ENCODE results near the gene EPB41L3. TPM values are rescaled to one million over a fixed set of nuclear protein-coding genes. Genes with fewer than 3 reads are reported as not detected.

The EPB41L3 gene
- total and polyA plus RNA-seq, 10 of the 15 experiments (the other 5 are each of a cell fraction or from before 2014, with no cell fraction given), result 0.11 to 0.69 (median 0.23) TPM; not detected in 6

DNA sequence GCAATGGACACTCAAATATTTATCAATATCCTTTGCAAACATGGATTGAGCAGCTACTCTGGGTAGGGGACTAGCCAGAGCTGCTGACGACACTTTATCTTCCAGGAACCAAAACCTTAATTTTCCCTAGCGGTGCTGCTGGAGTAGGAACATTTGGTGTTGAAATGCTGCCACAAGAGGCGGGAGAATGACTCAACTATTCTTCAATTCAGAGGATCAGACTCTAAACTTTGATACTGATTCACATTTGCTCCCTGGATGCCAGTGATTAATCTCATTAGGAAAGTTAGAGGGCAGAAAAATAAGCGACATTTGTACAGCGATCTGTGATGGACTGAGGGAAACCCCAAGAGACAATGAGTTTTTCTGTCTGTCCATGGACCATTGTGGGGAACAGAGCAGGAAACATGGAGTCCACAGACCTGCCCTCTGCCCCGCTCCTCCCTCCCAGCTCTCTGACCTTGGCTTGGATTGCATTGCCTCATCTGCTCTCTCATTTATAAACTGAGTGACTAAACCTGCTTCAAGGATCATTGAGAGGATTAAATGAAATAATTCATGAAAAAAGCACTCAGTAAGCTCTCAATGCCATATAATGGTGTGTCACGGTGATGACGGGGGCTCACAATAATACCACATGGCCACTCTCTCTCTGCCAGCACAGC, 12.6 kb upstream of the EPB41L3 start:
- SMC1A ChIA-PET (ENCODE audit: uncharacterized antibody, unreplicated experiment), result interaction anchor here (0.6 kb wide), 1 partner anchor 30 kb away, joined by 3 read pairs; no protein-coding TSS in a partner anchor
- in situ Hi-C loops (cut with MboI), result no loop called here
- CTCF ChIA-PET, result no interaction called here
- TF ChIP-seq, protein P1, sequence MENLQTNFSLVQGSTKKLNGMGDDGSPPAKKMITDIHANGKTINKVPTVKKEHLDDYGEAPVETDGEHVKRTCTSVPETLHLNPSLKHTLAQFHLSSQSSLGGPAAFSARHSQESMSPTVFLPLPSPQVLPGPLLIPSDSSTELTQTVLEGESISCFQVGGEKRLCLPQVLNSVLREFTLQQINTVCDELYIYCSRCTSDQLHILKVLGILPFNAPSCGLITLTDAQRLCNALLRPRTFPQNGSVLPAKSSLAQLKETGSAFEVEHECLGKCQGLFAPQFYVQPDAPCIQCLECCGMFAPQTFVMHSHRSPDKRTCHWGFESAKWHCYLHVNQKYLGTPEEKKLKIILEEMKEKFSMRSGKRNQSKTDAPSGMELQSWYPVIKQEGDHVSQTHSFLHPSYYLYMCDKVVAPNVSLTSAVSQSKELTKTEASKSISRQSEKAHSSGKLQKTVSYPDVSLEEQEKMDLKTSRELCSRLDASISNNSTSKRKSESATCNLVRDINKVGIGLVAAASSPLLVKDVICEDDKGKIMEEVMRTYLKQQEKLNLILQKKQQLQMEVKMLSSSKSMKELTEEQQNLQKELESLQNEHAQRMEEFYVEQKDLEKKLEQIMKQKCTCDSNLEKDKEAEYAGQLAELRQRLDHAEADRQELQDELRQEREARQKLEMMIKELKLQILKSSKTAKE (IDR thresholded peaks at IDR 0.05; ENCODE audit: low read depth, poor library complexity, severe bottlenecking), result no peak
- no peak for TF ChIP-seq CBX3 (IDR thresholded peaks at IDR 0.05; ENCODE audit: borderline replicate concordance, low read depth)
- no peak for TF ChIP-seq KAT2A (conservative IDR thresholded peaks at IDR 0.05; ENCODE audit: control insufficient read depth, low read depth, low read length)
- TF ChIP-seq RELB (IDR thresholded peaks at IDR 0.05; ENCODE audit: low read depth), result no peak
- TF ChIP-seq, protein P2, sequence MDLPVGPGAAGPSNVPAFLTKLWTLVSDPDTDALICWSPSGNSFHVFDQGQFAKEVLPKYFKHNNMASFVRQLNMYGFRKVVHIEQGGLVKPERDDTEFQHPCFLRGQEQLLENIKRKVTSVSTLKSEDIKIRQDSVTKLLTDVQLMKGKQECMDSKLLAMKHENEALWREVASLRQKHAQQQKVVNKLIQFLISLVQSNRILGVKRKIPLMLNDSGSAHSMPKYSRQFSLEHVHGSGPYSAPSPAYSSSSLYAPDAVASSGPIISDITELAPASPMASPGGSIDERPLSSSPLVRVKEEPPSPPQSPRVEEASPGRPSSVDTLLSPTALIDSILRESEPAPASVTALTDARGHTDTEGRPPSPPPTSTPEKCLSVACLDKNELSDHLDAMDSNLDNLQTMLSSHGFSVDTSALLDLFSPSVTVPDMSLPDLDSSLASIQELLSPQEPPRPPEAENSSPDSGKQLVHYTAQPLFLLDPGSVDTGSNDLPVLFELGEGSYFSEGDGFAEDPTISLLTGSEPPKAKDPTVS (IDR thresholded peaks at IDR 0.05; ENCODE audit: low read depth, low read length), result no peak
- no peak for TF ChIP-seq ZNF622 (IDR thresholded peaks at IDR 0.05)
- TF ChIP-seq YBX1 (IDR thresholded peaks at IDR 0.05), result no peak
- TF ChIP-seq, protein P3, sequence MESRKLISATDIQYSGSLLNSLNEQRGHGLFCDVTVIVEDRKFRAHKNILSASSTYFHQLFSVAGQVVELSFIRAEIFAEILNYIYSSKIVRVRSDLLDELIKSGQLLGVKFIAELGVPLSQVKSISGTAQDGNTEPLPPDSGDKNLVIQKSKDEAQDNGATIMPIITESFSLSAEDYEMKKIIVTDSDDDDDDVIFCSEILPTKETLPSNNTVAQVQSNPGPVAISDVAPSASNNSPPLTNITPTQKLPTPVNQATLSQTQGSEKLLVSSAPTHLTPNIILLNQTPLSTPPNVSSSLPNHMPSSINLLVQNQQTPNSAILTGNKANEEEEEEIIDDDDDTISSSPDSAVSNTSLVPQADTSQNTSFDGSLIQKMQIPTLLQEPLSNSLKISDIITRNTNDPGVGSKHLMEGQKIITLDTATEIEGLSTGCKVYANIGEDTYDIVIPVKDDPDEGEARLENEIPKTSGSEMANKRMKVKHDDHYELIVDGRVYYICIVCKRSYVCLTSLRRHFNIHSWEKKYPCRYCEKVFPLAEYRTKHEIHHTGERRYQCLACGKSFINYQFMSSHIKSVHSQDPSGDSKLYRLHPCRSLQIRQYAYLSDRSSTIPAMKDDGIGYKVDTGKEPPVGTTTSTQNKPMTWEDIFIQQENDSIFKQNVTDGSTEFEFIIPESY (IDR thresholded peaks at IDR 0.05), result no peak
- TF ChIP-seq NFYA (IDR thresholded peaks at IDR 0.05; ENCODE audit: borderline replicate concordance, low read depth, low read length), result no peak
- TF ChIP-seq, protein P4, sequence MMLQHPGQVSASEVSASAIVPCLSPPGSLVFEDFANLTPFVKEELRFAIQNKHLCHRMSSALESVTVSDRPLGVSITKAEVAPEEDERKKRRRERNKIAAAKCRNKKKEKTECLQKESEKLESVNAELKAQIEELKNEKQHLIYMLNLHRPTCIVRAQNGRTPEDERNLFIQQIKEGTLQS (IDR thresholded peaks at IDR 0.05; ENCODE audit: borderline replicate concordance, extremely low read depth, low read depth, low read length), result no peak
- no peak for TF ChIP-seq RUNX3 (IDR thresholded peaks at IDR 0.05; ENCODE audit: low read length)
- no peak for TF ChIP-seq POLR2A (IDR thresholded peaks at IDR 0.05; ENCODE audit: low read depth, low read length)
- no peak for TF ChIP-seq FOS (IDR thresholded peaks at IDR 0.05; ENCODE audit: borderline replicate concordance, extremely low read depth, insufficient read length)
- no peak for TF ChIP-seq CTCF (IDR thresholded peaks at IDR 0.05 in 2 of 3, conservative IDR thresholded peaks at IDR 0.05 in 1 of 3; ENCODE audit: control insufficient read depth in 2 of 3, extremely low read depth in 1 of 3, insufficient read depth in 1 of 3, low read depth in 3 of 3, low read length in 3 of 3)

More for the DNA sequence above, 12.6 kb upstream of the EPB41L3 start:
- no peaks in the 10 kb centered on the region for H3K36me3 ChIP-seq (ENCODE audit: control insufficient read depth in 2 of 2, insufficient read depth in 2 of 2, low read length in 1 of 2)
- no peak overlapping the region for H3K27ac ChIP-seq (ENCODE audit: control insufficient read depth, insufficient read depth)
- WGBS (ENCODE audit: insufficient coverage, insufficient replicate concordance, low lambda C conversion rate, missing lambda C conversion rate), result 34% methylated on average over 8 of the region's 8 CpGs
- FAIRE-seq (no peak), ATAC-seq (no peak), DNase-seq (ENCODE audit: low read depth, low spot score) (no peak)
- no peaks in the 10 kb centered on the region for H4K20me1 ChIP-seq (ENCODE audit: control insufficient read depth, insufficient read depth)
- no peaks in the 10 kb centered on the region for H3K27me3 ChIP-seq (replicated peaks in 1 of 2; ENCODE audit: control insufficient read depth in 2 of 2, insufficient read depth in 2 of 2, low read length in 1 of 2)
- no peaks in the 10 kb centered on the region for H3K9me3 ChIP-seq (replicated peaks; ENCODE audit: control insufficient read depth, insufficient read depth, low read length)
- RAD21 ChIA-PET (ENCODE audit: unreplicated experiment), result no interaction called here
- POLR2A ChIA-PET, result no interaction called here
- no peak overlapping the region for H3K4me3 ChIP-seq
- H2AFZ ChIP-seq (ENCODE audit: control insufficient read depth, low read depth, low read length), result no peak overlapping the region
- H3K9ac ChIP-seq (ENCODE audit: control insufficient read depth, insufficient read depth, low read length), result no peak overlapping the region
- no peaks in the 10 kb centered on the region for H3K79me2 ChIP-seq (ENCODE audit: control insufficient read depth, insufficient read depth, low read length)
- intact Hi-C loops (cut with micrococcal nuclease; ENCODE audit: unreplicated experiment), result no loop called here
- no TSS peak for BruUV-seq (replicated peaks)
- no peaks in the 10 kb centered on the region for H3K4me1 ChIP-seq (ENCODE audit: control insufficient read depth, insufficient read depth, low read length)
- no peak overlapping the region for H3K4me2 ChIP-seq (ENCODE audit: control insufficient read depth, insufficient read depth)

All from GM12878 (cell line).